SK-N-SH treated with all-trans-retinoic acid at 6 μM for 48 hours (cell line): ENCODE data around the gene MTHFD2L.

Source experiments
- ARNTL ChIP-seq: fragments of 450-650 bp; formaldehyde crosslinking; IDR thresholded peaks from 2 replicates; pipeline ENCODE4 v1.5.0; 2020; ENCODE audit warnings: low read depth, mild to moderate bottlenecking, moderate library complexity, borderline replicate concordance
- OSR1 ChIP-seq: fragments of 250-450 bp; sonication (Bioruptor Pico); IDR thresholded peaks from 2 replicates; pipeline ENCODE4 v1.8.0; 2022; ENCODE audit warnings: moderate library complexity, mild to moderate bottlenecking, inconsistent platforms
- RARB ChIP-seq: fragments of 250-450 bp; sonication (Bioruptor Pico); IDR thresholded peaks from 2 replicates; pipeline ENCODE4 v1.8.0; 2021; ENCODE audit warnings: mild to moderate bottlenecking, moderate library complexity
- ZC3H10 ChIP-seq: fragments of 250-450 bp; sonication (Bioruptor Pico); IDR thresholded peaks from 2 replicates; pipeline ENCODE4 v1.5.1; 2021; ENCODE audit warnings: mild to moderate bottlenecking, moderate library complexity
- ZFP3 ChIP-seq: fragments of 250-450 bp; sonication (Bioruptor Pico); IDR thresholded peaks from 2 replicates; pipeline ENCODE4 v1.5.0; 2020; ENCODE audit warnings: mild to moderate bottlenecking, moderate library complexity
- ZNF565 ChIP-seq: fragments of 450-650 bp; formaldehyde crosslinking; conservative IDR thresholded peaks from 2 replicates; pipeline ENCODE4 v1.5.0; 2020; ENCODE audit warnings: low read depth, mild to moderate bottlenecking, moderate library complexity
- ZNF8 ChIP-seq: fragments of 450-650 bp; formaldehyde crosslinking; IDR thresholded peaks from 2 replicates; pipeline ENCODE4 v1.5.0; 2020; ENCODE audit warnings: mild to moderate bottlenecking, moderate library complexity
- TF ChIP-seq, protein P1 (sequence below): fragments of 250-450 bp; sonication (Bioruptor Pico); IDR thresholded peaks from 2 replicates; pipeline ENCODE4 v1.5.1; 2021; ENCODE audit warnings: mild to moderate bottlenecking, moderate library complexity
- TF ChIP-seq, protein P2 (sequence below): fragments of 250-450 bp; sonication (Bioruptor Pico); IDR thresholded peaks from 2 replicates; pipeline ENCODE4 v1.8.0; 2021; ENCODE audit warnings: low read depth, mild to moderate bottlenecking, moderate library complexity, borderline replicate concordance
- TF ChIP-seq, protein P3 (sequence below): fragments of 250-450 bp; sonication (Bioruptor Pico); IDR thresholded peaks from 2 replicates; pipeline ENCODE4 v1.5.1; 2020; ENCODE audit warnings: low read depth, mild to moderate bottlenecking, moderate library complexity

DNA sequence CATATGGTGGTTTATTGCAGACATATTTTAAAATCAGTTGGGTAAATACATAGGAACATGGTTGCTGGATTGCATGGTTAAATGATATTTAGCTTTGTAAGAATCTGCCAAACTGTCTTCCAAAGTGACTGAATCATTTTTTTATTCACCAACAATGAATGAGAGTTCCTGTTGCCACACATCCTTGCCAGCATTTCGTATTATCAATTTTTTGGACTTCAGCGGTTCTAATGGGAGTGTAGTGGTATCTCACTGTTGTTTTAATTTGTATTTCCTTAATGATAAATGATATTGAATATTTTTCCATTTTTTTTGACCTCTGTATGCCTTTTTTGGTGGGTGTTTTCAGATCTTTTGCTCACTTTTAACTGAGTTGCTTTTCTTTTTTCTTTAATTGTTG lies 1.4 kb upstream of the MTHFD2L start:
- TF ChIP-seq, protein P1, sequence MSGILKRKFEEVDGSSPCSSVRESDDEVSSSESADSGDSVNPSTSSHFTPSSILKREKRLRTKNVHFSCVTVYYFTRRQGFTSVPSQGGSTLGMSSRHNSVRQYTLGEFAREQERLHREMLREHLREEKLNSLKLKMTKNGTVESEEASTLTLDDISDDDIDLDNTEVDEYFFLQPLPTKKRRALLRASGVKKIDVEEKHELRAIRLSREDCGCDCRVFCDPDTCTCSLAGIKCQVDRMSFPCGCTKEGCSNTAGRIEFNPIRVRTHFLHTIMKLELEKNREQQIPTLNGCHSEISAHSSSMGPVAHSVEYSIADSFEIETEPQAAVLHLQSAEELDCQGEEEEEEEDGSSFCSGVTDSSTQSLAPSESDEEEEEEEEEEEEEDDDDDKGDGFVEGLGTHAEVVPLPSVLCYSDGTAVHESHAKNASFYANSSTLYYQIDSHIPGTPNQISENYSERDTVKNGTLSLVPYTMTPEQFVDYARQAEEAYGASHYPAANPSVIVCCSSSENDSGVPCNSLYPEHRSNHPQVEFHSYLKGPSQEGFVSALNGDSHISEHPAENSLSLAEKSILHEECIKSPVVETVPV (CRISPR knock-in tag), result no peak
- TF ChIP-seq, protein P2, sequence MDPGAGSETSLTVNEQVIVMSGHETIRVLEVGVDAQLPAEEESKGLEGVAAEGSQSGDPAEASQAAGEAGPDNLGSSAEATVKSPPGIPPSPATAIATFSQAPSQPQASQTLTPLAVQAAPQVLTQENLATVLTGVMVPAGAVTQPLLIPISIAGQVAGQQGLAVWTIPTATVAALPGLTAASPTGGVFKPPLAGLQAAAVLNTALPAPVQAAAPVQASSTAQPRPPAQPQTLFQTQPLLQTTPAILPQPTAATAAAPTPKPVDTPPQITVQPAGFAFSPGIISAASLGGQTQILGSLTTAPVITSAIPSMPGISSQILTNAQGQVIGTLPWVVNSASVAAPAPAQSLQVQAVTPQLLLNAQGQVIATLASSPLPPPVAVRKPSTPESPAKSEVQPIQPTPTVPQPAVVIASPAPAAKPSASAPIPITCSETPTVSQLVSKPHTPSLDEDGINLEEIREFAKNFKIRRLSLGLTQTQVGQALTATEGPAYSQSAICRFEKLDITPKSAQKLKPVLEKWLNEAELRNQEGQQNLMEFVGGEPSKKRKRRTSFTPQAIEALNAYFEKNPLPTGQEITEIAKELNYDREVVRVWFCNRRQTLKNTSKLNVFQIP (CRISPR knock-in tag), result no peak
- TF ChIP-seq ZNF8 (CRISPR knock-in tag) (no peak), ZNF565 (CRISPR knock-in tag) (no peak), RARB (CRISPR knock-in tag) (no peak), ARNTL (CRISPR knock-in tag) (no peak), OSR1 (CRISPR knock-in tag) (no peak), ZFP3 (no peak), ZC3H10 (CRISPR knock-in tag) (no peak)
- TF ChIP-seq, protein P3, sequence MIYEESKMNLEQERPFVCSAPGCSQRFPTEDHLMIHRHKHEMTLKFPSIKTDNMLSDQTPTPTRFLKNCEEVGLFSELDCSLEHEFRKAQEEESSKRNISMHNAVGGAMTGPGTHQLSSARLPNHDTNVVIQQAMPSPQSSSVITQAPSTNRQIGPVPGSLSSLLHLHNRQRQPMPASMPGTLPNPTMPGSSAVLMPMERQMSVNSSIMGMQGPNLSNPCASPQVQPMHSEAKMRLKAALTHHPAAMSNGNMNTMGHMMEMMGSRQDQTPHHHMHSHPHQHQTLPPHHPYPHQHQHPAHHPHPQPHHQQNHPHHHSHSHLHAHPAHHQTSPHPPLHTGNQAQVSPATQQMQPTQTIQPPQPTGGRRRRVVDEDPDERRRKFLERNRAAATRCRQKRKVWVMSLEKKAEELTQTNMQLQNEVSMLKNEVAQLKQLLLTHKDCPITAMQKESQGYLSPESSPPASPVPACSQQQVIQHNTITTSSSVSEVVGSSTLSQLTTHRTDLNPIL (CRISPR knock-in tag), result no peak
